AML-193 (cell line): ENCODE measurements around the gene GPR22.
A peak's percentile ranks its signal among the peaks of the same experiment; 100 is the strongest.

ENCODE experiments used
- DNase-seq, 2 experiments: peaks; one replicate each; lab custom pipeline; 2025; lab: John Stamatoyannopoulos, UW

The GPR22 gene, protein sequence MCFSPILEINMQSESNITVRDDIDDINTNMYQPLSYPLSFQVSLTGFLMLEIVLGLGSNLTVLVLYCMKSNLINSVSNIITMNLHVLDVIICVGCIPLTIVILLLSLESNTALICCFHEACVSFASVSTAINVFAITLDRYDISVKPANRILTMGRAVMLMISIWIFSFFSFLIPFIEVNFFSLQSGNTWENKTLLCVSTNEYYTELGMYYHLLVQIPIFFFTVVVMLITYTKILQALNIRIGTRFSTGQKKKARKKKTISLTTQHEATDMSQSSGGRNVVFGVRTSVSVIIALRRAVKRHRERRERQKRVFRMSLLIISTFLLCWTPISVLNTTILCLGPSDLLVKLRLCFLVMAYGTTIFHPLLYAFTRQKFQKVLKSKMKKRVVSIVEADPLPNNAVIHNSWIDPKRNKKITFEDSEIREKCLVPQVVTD

DNA sequence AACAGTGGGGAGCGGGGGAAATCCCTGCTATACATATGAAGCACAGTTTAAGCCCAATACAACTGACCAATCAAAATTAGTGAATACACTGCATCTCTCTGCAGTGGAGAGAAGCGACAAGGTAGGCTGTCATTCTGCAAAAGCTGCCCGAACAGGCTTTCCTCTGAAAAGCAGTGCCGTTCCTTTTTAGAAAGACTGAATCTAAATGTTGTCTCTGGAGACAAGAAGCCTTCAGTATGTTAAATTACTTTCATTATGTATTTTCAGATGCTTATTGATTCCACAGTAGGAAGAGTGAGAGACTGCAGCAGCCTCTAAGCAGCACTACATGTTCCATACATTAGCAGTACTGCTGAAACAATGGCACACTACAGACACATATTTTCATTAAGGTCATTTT lies at the start of gene GPR22:
Gene GPR22, plus strand, starts transcription at position 129 of the 400 bp plus-strand sequence. CDS start 4,004 bp downstream, outside the sequence.
- no peak for DNase-seq

DNA sequence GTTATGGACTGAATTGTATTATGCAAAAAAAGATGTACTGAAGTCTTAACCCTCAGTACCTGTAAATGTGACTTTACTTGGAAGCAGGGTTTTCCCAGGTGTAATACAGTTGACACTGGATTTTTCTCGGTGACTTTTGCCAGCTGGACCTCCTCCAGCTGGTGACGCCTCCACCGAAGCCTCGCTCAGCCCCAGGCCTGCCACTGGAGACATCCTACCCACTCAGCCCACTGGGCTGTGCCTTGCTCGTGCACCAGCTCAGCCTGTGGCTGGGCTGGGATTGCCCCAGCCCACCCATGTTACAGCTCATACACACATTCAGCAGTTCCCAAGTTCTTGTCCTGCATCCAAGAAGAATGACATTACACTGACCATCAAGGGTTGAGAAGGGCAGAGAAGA lies 42.4 kb upstream of the GPR22 start:
- no peak for DNase-seq

DNA sequence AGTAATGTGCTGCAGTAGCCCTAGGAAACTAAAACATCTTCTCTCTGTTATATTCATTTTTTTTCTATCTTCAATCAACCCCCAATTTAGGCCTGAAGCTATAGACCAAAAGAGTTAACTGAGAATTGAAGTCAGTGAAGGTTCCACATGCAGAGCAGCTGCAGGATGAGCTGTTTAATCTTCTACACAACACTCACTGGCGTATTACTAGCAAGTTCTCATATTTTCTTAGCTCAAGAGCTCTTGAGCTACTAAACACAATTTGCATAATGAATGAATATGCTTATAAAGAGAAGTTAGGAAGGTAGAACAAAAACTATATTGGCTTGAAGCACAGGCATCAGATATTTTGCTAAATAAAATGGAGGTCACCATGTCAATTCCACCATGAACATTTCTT lies 41.2 kb upstream of the GPR22 start:
- DNase-seq, result no peak

DNA sequence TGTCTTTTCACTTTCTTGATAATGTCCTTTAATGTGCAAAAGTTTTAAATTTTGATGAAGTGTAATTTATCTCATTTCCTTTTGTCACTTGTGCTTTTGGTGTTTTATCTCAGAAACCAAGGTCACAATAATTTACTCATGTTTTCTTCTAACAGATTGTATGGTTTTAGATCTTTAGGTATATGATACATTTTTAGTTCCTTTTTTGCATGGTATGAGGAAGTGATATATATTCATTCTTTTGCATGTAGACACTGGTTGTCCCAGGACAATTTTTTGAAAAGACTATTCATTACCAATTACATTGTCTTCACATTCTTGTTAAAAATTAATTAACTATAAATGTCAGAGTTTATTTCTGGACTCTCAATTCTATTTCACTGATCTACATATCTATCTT lies 39.8 kb upstream of the GPR22 start:
- DNase-seq, result no peak

DNA sequence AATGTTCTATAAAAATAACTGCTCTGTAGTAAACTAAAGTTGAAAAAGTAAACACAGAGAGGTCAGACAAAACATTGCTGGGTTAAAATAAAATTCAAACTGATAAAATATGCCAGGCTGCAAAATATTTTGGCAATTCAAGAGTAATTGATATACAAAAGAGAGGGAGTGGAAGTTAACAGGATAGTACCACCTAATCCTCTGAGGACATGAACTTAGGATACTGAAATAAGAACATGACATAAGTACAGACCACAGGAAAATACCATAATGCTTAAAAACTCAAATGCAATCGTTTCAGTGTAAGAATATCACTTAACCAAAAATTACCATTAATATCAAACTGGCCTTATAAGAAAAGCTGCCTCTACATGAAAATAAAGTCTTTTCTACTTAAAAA lies 37.6 kb upstream of the GPR22 start:
- no peak for DNase-seq

DNA sequence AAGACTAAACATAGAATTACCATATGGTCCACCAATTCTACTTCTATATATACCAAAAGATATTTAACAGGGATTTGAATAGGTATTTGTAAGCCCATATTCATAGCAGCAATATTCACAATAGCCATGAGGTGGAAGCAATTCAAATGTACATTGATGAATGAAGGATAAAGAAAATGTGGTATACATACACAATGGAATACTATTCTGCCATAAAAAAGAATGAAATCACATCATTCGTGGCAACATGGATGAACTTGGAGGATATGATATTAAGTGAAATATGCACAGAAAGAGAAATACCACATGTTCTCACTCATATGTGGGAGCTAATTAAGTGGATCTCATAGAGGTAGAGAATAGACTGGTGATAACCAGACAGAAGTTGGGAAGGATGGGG lies 34.1 kb upstream of the GPR22 start:
- DNase-seq, result no peak

DNA sequence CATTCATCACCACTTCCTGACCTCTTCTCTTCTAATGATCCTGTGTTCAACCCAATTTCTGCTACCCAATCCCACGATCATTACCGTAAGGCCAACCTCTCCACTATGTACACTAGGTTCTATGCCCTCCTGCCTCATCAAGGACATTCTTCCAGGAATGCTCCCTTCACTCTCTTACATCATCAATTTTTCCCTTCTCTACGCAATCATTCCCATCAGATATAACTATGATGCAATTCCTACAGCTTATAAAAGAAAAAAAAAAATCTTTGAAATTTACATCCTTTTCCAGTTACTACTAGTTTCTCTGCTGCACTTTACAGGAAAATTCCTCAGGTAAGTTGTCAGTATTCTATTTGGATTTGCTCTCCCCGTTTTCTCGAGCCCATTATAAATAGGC lies 30.8 kb upstream of the GPR22 start:
- no peak for DNase-seq

DNA sequence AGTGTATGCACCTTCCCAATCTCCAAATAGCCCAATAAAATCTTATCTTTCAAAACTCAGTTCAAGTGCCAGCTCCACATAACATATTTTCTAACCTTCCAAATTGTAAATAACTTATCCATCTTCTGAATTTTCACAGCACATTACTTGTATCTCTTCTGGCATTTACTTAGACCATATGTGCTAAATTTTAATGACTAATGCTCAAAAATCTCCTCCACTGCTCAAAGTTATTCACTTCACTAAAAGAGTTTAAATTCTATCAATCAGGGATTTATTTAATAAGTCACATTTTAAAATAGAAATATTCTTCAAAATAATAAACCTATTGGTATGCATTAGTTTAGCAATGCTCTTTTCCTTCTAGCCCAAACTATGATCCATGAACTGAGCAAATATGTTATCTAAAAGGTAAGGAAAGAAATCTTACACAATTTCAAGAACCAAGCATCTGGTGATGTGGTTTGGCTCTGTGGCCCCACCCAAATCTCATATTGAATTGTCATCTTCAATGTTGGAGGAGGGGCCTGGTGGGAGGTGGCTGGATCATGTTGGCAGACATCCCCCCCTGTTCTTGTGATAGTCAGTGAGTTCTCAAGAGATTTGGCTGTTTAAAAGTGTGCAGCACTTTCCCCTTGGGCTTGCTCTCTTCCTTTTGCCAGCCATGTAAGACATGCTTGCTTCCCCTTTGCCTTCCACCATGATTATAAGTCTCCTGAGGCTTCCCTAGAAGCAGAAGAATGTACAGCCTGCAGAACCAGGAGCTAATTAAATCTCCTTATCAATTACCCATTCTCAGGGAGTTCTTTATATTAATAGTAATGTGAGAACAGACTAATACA lies 28.1 kb upstream of the GPR22 start:
- DNase-seq, result no peak

DNA sequence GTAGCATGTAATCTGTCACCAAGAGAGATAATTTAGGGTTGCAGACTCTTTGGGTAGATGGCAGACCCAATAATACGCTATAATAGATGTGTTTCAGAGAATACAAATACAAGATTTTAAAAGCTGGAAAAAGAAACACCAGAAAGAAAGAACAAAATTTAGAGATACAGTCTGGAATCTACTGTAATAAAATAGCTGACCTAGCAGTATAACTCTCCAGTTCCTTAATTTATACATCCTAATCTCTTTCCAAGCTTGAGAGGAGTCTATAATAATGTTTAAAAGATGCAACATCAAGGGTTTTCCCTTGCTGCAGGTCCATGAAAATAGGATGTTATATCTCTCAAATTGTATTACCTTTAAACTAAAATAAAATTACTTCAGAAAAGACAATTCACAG lies 27.2 kb upstream of the GPR22 start:
- no peak for DNase-seq

DNA sequence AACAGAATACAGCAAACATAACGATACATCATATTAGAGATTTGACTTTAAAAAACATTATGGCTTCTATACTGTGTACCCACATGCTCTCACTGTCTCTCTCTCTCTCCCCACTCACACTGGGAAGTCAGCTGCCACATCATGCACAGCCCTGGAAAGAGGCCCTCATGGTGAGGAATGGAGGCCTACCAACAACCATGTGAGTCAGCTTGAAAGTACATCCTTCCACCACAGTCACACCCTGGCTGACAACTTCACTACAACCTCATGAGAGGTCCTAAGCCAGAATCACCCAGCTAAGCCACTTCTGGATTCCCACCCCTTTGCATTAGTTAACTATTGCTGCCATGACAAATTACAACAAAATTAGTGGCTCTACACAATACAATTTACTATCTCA lies 23.3 kb upstream of the GPR22 start:
- DNase-seq, result no peak

DNA sequence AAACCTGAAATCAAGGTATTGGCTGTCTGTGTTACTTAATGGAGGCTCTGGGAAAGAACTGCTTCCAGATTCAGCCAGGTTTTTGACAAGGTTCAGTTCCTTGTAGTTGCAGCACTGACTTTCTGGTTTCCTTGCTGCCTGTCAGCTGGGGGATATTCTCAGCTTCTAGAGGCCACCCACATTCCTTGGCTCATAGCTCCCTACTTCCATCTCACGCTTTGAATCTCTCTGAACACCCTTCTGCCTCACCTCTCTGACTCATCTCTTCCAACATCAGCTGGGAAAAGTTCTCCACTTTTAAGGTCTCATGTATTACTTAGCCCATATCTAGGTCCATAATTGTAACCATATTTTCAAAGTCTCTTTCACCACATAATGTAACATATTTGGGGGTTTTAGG lies 22.9 kb upstream of the GPR22 start:
- no peak for DNase-seq

DNA sequence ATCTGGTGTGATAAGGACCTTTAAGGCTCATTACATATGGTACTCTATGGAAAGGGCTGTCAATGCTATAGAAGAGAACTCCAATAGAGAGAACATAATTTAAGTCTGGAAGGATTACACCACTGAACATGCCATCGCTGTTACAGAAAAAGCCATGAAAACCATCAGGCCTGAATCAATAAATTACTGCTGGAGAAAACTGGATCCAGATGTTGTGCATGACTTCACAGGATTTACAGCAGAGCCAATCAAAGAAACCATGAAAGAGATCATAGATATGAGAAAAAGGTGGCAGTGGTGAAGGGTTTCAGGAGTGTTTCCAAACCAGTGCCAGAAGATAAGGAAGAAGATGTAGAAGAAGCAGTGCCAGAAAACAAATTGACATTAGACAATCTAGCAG lies 18.9 kb upstream of the GPR22 start:
- no peak for DNase-seq

DNA sequence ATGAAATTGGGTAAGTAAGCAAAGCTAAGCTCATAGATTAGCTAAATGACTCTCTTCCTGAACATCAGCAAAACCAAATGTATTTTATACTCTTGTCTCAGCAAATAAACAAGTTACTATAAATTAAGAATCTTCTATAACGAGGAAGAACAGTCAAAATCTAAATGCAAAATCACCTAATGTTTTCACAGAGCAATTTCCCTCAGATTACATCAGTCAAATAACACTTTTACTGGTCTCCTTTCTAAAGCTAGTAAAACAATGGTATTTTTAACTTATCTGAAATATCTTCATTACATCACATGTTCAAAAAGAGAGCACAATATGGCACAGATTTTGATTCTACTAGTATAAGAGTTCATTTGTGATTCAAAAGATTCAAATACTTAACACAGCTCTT lies 16.5 kb upstream of the GPR22 start:
- no peak for DNase-seq

DNA sequence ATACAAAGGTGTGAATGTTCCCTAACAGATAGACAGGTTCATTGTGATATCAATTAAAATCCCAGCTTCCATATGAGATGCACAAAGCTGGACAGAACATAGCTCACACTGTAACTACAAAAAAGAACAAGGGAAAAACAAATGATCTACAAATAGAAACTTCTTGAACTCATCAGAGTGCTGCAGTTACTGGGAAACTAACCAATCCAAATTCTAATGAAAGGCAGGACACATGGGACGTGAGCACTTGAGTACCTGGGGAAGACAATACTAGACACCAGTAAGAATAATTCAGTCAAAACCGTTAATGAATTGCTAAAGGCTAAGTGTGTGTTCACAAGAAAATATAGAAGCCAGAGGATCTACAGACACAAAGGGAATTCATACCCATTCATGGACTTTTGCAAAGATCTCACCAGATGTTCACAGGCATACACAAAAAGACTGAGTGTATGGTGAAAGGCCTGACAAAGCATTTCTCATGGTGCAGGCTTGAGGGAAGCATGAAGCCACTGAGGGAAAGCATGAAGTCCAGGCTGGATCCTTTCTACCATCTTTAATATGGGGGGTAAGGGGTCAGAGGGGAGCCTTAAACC lies 7.8 kb upstream of the GPR22 start:
- no peak for DNase-seq

DNA sequence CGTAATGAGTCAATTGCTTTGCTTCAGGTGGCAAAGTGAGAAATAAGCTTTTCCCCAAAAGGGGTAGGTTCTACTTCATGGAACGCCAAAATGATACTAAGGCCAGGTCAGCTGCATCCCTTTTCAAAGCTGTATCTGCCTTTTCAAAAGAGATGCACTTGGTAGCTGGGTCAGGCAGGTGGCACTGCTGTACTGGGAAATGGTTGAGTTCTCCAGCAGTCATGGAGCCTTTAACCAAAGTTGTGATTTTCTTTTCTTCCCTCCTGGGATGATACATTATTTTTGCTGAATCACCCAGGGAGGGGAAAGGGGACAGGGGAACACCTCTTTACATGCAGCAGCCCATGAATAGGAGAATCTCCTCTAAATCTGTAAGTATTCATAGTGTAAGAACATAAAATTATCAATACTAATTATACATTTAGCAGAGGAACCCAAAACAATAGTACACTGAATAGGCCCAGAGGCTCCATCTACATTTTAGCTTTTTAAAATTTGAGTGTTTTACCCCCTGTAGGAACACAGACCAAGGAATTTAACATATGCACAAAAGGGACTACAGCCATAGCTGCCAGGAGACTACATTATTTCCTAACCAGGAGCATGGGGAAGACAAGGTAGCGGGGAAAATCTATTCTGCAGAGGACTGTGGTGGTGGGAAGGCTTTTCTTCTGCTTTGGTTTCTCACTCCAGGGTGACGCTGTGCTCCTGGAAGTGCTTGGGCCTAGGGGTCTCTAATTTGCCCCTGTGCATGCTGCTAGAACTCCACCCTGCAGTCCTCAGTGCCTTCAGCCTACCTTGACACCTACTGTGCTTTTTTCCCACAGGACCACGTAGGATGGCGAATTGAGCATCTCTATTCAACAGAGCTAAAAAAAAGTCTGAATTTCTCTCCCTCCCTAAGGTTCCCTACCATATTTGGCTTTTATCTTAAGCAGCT lies 6.4 kb upstream of the GPR22 start:
- peak; percentile 23 to 40 for DNase-seq

DNA sequence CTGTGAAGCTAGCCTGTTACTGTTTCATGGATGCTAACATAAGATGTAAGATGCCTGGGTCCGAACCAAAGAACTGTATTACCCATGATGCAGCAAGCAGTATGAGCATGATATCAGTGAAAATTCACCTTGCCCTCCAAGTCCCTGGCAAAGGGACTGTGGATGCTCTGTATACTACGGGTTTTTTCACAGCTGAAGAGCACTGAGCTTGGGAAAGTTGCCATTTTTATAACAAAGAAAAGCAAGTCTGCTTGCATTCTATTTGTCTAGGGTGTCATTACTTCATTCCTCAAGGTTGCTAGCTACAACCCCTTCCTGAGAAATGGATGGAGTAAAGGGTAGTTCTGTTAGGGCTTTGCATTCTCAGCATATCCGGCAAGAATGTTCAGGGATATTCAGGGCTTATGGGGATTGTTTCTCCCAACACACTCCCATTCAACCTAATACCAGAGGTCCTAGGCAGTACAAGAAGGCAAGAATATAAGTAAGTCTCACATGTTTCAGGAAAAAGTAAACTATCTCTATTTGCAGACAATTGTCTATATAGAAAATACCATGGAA lies 5.1 kb upstream of the GPR22 start:
- no peak for DNase-seq

DNA sequence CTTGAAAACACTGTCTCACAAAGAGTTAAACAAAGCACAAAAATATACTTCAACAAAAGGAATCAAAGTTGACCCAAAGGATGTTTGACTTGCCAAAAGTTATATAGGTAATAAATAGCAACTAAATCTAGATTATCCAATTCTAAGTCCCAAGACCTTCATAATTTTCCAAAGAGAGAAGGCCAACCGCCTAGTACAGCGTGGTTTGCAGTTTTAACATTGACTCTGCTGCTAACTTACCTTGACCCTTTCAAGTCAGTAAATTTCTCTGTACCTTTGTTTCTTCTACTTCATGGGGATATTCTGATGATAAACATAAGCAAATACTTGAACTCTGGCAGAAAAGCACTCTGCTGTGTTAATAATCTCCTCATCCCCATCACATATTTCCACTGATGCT lies 1.9 kb upstream of the GPR22 start:
- DNase-seq, result no peak

DNA sequence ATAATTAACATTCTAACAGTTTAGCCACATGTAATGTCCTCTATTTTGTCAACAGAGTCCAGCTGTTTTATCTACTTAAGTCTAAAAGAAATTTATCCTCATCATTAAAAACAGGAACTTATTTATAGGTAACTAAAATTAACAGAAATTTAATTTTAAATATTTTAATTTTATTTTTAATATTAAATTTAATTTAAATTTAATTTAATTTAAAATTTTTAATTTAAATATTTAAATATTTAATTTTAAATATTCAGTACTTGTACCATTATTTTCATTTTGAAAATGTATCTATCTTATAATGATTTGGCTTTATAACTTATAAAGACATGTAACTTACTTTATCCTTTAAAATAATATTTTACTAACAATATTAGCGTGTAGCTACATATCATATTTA lies 1.0 kb upstream of the GPR22 start:
- DNase-seq, result no peak

DNA sequence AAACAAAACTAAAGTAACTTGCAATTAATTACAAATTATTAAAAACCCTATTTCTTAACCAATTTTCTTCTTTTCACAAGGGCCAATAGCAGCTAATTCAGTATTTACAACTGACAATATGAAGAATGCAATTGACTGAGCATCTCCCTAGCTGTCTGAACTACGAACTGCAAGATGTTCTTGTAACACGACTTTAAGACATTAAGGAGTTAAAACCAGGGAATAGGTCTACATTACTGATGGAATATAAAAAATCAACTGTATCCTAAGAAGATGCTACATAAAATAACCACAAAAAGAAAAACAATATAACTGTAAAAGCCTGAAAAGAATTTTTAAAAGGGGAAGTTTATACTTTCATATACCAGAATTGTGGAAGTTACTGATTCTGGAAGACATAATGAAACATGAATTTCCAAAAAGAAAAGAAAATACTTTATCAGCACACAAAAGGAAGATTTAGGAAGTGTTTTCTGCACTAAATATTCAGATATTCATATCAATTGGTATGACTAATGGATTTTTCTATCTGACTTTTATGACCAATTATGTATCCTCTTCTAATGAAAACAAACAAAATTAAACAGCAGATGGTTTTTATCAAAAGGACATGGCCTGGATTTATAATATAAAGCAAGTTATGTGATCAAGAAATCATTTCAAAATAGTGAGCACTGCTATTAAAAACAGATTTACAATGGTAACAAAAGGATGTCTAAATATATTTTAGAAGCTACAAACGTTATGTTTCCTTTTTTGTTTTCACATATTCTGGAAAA lies 1.6 kb downstream of the GPR22 start:
- DNase-seq, result no peak

DNA sequence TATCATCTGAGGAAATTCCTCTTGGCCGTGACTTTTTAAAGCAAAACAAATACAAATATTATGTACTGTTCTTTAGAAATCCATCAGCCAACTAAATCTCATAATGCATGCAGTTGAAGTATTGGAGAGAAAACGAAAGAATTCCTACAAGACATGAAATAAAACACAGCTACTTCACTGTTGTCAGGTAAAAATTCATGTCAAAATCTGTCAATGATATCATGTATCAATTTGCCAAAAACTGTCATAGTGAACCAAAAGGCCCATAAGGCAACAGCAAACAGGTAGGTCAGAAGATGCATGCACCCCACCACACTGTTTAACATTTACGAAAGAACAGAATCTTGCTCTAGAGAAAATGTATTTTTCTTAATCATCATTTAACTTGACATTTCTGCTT lies 2.3 kb downstream of the GPR22 start:
- DNase-seq, result no peak

DNA sequence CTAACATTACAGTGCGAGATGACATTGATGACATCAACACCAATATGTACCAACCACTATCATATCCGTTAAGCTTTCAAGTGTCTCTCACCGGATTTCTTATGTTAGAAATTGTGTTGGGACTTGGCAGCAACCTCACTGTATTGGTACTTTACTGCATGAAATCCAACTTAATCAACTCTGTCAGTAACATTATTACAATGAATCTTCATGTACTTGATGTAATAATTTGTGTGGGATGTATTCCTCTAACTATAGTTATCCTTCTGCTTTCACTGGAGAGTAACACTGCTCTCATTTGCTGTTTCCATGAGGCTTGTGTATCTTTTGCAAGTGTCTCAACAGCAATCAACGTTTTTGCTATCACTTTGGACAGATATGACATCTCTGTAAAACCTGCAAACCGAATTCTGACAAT lies 4.3 kb downstream of the GPR22 start:
- DNase-seq, result no peak
